ENCODE results near the gene BMP8A. TPM values are rescaled to one million over a fixed set of nuclear protein-coding genes. Genes with fewer than 3 reads are reported as not detected.

BMP8A gene
- total and polyA plus RNA-seq, 9 donors: 0.14 to 1.1 (median 0.40) TPM

GRCh38 chr1:39544327-39544726, 52.9 kb downstream of the BMP8A start:
- Histone ChIP-seq H3K27me3 (ENCODE audit: control insufficient read depth, insufficient read depth, low read length) (no peaks in the 10 kb centered on the region), H3K4me3 (ENCODE audit: low read length) (no peak overlapping the region), H3K4me1 (ENCODE audit: control insufficient read depth, insufficient read depth, low read length) (no peaks in the 10 kb centered on the region), H3K9me3 (replicated peaks; ENCODE audit: control insufficient read depth, low read depth, low read length) (no peaks in the 10 kb centered on the region), H3K27ac (ENCODE audit: low read length) (no peak overlapping the region), H3K36me3 (ENCODE audit: control insufficient read depth, insufficient read depth, low read length) (peaks cover 57% of the 10 kb centered on the region)
- WGBS (ENCODE audit: insufficient coverage): 75% methylated on average over 1 of the region's 4 CpGs
- DNase-seq: no peak

- H3K27ac ChIP-seq (ENCODE audit: low read length): no peak overlapping the region
- DNase-seq: no peak
- no peak overlapping the region for H3K4me3 ChIP-seq (ENCODE audit: low read length)
- no peaks in the 10 kb centered on the region for H3K4me1 ChIP-seq (ENCODE audit: control insufficient read depth, insufficient read depth, low read length)
- peaks cover 56% of the 10 kb centered on the region for H3K36me3 ChIP-seq (ENCODE audit: control insufficient read depth, insufficient read depth, low read length)
- no peaks in the 10 kb centered on the region for H3K27me3 ChIP-seq (ENCODE audit: control insufficient read depth, insufficient read depth, low read length)
- H3K9me3 ChIP-seq (replicated peaks; ENCODE audit: control insufficient read depth, low read depth, low read length): no peaks in the 10 kb centered on the region
- WGBS (ENCODE audit: insufficient coverage): 97% methylated on average over 7 of the region's 9 CpGs
Measured at GRCh38 chr1:39545531-39545930, 54.1 kb downstream of the BMP8A start.

GRCh38 chr1:39554277-39554676, 62.8 kb downstream of the BMP8A start:
- DNase-seq: no peak
- Histone ChIP-seq H3K9me3 (replicated peaks; ENCODE audit: control insufficient read depth, low read depth, low read length) (no peaks in the 10 kb centered on the region), H3K27ac (ENCODE audit: low read length) (no peak overlapping the region), H3K27me3 (ENCODE audit: control insufficient read depth, insufficient read depth, low read length) (no peaks in the 10 kb centered on the region), H3K36me3 (ENCODE audit: control insufficient read depth, insufficient read depth, low read length) (peaks cover 30% of the 10 kb centered on the region), H3K4me1 (ENCODE audit: control insufficient read depth, insufficient read depth, low read length) (peaks cover 2% of the 10 kb centered on the region), H3K4me3 (ENCODE audit: low read length) (no peak overlapping the region)
- no CpG with 5 or more reads among the region's 2 CpGs for WGBS (ENCODE audit: insufficient coverage)

GRCh38 chr1:39561279-39561678, 69.8 kb downstream of the BMP8A start:
- H3K27me3 ChIP-seq (ENCODE audit: control insufficient read depth, insufficient read depth, low read length): no peaks in the 10 kb centered on the region
- H3K36me3 ChIP-seq (ENCODE audit: control insufficient read depth, insufficient read depth, low read length): peaks cover 65% of the 10 kb centered on the region
- no CpG with 5 or more reads among the region's 1 CpG for WGBS (ENCODE audit: insufficient coverage)

GRCh38 chr1:39562886-39563285, 71.5 kb downstream of the BMP8A start:
- H3K36me3 ChIP-seq (ENCODE audit: control insufficient read depth, insufficient read depth, low read length): peaks cover 81% of the 10 kb centered on the region
- H3K4me3 ChIP-seq (ENCODE audit: low read length): no peak overlapping the region
- H3K27ac ChIP-seq (ENCODE audit: low read length): no peak overlapping the region
- H3K4me1 ChIP-seq (ENCODE audit: control insufficient read depth, insufficient read depth, low read length): peaks cover 2% of the 10 kb centered on the region
- no peaks in the 10 kb centered on the region for H3K9me3 ChIP-seq (replicated peaks; ENCODE audit: control insufficient read depth, low read depth, low read length)
- H3K27me3 ChIP-seq (ENCODE audit: control insufficient read depth, insufficient read depth, low read length): no peaks in the 10 kb centered on the region
- no peak for DNase-seq
- no CpG with 5 or more reads among the region's 3 CpGs for WGBS (ENCODE audit: insufficient coverage)

More at GRCh38 chr1:39561279-39561678, 69.8 kb downstream of the BMP8A start:
- Histone ChIP-seq H3K4me1 (ENCODE audit: control insufficient read depth, insufficient read depth, low read length) (peaks cover 2% of the 10 kb centered on the region), H3K4me3 (ENCODE audit: low read length) (no peak overlapping the region), H3K27ac (ENCODE audit: low read length) (no peak overlapping the region), H3K9me3 (replicated peaks; ENCODE audit: control insufficient read depth, low read depth, low read length) (no peaks in the 10 kb centered on the region)
- no peak for DNase-seq

GRCh38 chr1:39563669-39564068, 72.2 kb downstream of the BMP8A start:
- DNase-seq: no peak
- Histone ChIP-seq H3K4me3 (ENCODE audit: low read length) (no peak overlapping the region), H3K4me1 (ENCODE audit: control insufficient read depth, insufficient read depth, low read length) (peaks cover under 1% of the 10 kb centered on the region), H3K27ac (ENCODE audit: low read length) (no peak overlapping the region), H3K36me3 (ENCODE audit: control insufficient read depth, insufficient read depth, low read length) (peaks cover 88% of the 10 kb centered on the region), H3K9me3 (replicated peaks; ENCODE audit: control insufficient read depth, low read depth, low read length) (no peaks in the 10 kb centered on the region), H3K27me3 (ENCODE audit: control insufficient read depth, insufficient read depth, low read length) (no peaks in the 10 kb centered on the region)
- 89% methylated on average over 13 of the region's 15 CpGs for WGBS (ENCODE audit: insufficient coverage)

- Histone ChIP-seq H3K4me3 (ENCODE audit: low read length) (no peak overlapping the region), H3K27me3 (ENCODE audit: control insufficient read depth, insufficient read depth, low read length) (no peaks in the 10 kb centered on the region), H3K9me3 (replicated peaks; ENCODE audit: control insufficient read depth, low read depth, low read length) (no peaks in the 10 kb centered on the region), H3K4me1 (ENCODE audit: control insufficient read depth, insufficient read depth, low read length) (no peaks in the 10 kb centered on the region), H3K36me3 (ENCODE audit: control insufficient read depth, insufficient read depth, low read length) (peaks cover 91% of the 10 kb centered on the region), H3K27ac (ENCODE audit: low read length) (no peak overlapping the region)
- 88% methylated on average over 6 of the region's 7 CpGs for WGBS (ENCODE audit: insufficient coverage)
- DNase-seq: no peak
Measured at GRCh38 chr1:39564340-39564739, 72.9 kb downstream of the BMP8A start.

GRCh38 chr1:39564941-39565340, 73.5 kb downstream of the BMP8A start:
- no peaks in the 10 kb centered on the region for H3K4me1 ChIP-seq (ENCODE audit: control insufficient read depth, insufficient read depth, low read length)
- no peak overlapping the region for H3K4me3 ChIP-seq (ENCODE audit: low read length)
- peaks cover 93% of the 10 kb centered on the region for H3K36me3 ChIP-seq (ENCODE audit: control insufficient read depth, insufficient read depth, low read length)
- 77% methylated on average over 2 of the region's 6 CpGs for WGBS (ENCODE audit: insufficient coverage)
- H3K9me3 ChIP-seq (replicated peaks; ENCODE audit: control insufficient read depth, low read depth, low read length): no peaks in the 10 kb centered on the region
- no peak overlapping the region for H3K27ac ChIP-seq (ENCODE audit: low read length)
- no peaks in the 10 kb centered on the region for H3K27me3 ChIP-seq (ENCODE audit: control insufficient read depth, insufficient read depth, low read length)
- DNase-seq: no peak

GRCh38 chr1:39566441-39567137, 75.2 kb downstream of the BMP8A start:
- H3K4me1 ChIP-seq (ENCODE audit: control insufficient read depth, insufficient read depth, low read length): no peaks in the 10 kb centered on the region
- DNase-seq: no peak
- WGBS (ENCODE audit: insufficient coverage): 86% methylated on average over 1 of the region's 5 CpGs
- no peaks in the 10 kb centered on the region for H3K9me3 ChIP-seq (replicated peaks; ENCODE audit: control insufficient read depth, low read depth, low read length)
- H3K27ac ChIP-seq (ENCODE audit: low read length): no peak overlapping the region
- H3K27me3 ChIP-seq (ENCODE audit: control insufficient read depth, insufficient read depth, low read length): no peaks in the 10 kb centered on the region
- H3K4me3 ChIP-seq (ENCODE audit: low read length): no peak overlapping the region
- peaks cover 92% of the 10 kb centered on the region for H3K36me3 ChIP-seq (ENCODE audit: control insufficient read depth, insufficient read depth, low read length)

GRCh38 chr1:39567302-39567701, 75.9 kb downstream of the BMP8A start:
- no peaks in the 10 kb centered on the region for H3K4me1 ChIP-seq (ENCODE audit: control insufficient read depth, insufficient read depth, low read length)

GRCh38 chr1:39568208-39568607, 76.8 kb downstream of the BMP8A start:
- no peak for DNase-seq
- WGBS (ENCODE audit: insufficient coverage): no CpG with 5 or more reads among the region's 2 CpGs

More at GRCh38 chr1:39567302-39567701, 75.9 kb downstream of the BMP8A start:
- no CpG with 5 or more reads among the region's 3 CpGs for WGBS (ENCODE audit: insufficient coverage)
- Histone ChIP-seq H3K36me3 (ENCODE audit: control insufficient read depth, insufficient read depth, low read length) (peaks cover 90% of the 10 kb centered on the region), H3K4me3 (ENCODE audit: low read length) (no peak overlapping the region), H3K9me3 (replicated peaks; ENCODE audit: control insufficient read depth, low read depth, low read length) (no peaks in the 10 kb centered on the region), H3K27ac (ENCODE audit: low read length) (no peak overlapping the region), H3K27me3 (ENCODE audit: control insufficient read depth, insufficient read depth, low read length) (no peaks in the 10 kb centered on the region)
- DNase-seq: no peak

More at GRCh38 chr1:39568208-39568607, 76.8 kb downstream of the BMP8A start:
- no peak overlapping the region for H3K27ac ChIP-seq (ENCODE audit: low read length)
- no peak overlapping the region for H3K4me3 ChIP-seq (ENCODE audit: low read length)
- peaks cover 1% of the 10 kb centered on the region for H3K4me1 ChIP-seq (ENCODE audit: control insufficient read depth, insufficient read depth, low read length)
- H3K27me3 ChIP-seq (ENCODE audit: control insufficient read depth, insufficient read depth, low read length): no peaks in the 10 kb centered on the region
- peaks cover 89% of the 10 kb centered on the region for H3K36me3 ChIP-seq (ENCODE audit: control insufficient read depth, insufficient read depth, low read length)
- H3K9me3 ChIP-seq (replicated peaks; ENCODE audit: control insufficient read depth, low read depth, low read length): no peaks in the 10 kb centered on the region
